Natural killer cell (primary cell): Measurements from ENCODE around the gene POMGNT2. TPM values are rescaled to one million over a fixed set of nuclear protein-coding genes. Genes with fewer than 3 reads are reported as not detected.

Source experiments
- ATAC-seq, 3 donors: fragments of 150-1000 bp in 2 of 3; fragments of 200-7000 bp in 1 of 3; cut with Tn5 transposase; 1 replicate in 1 of 3; 2 replicates in 2 of 3; pipeline ENCODE4 v1.10.0; 2021; ENCODE audit warnings: mild to moderate bottlenecking in 2 of 3, moderate library complexity in 2 of 3
- DNase-seq, 2 donors: peaks; one replicate each; pipeline versions ENCODE4 v3.0.0 to v3.0.0-alpha.2; 2013 to 2021; ENCODE audit warnings: mixed read lengths in 1 of 2
- H3K27ac ChIP-seq: one replicate; pipeline ENCODE4 v1.5.1; 2013; ENCODE audit warnings: mild to moderate bottlenecking, low read length
- H3K27me3 ChIP-seq: one replicate; pipeline ENCODE4 v1.6.1; 2013; ENCODE audit warnings: low read length; ENCODE audit not compliant: control insufficient read depth, insufficient read depth
- H3K36me3 ChIP-seq: one replicate; pipeline ENCODE4 v1.6.1; 2013; ENCODE audit warnings: low read length; ENCODE audit not compliant: control insufficient read depth, insufficient read depth
- H3K4me1 ChIP-seq: one replicate; pipeline ENCODE4 v1.6.1; 2013; ENCODE audit warnings: low read length; ENCODE audit not compliant: control insufficient read depth, insufficient read depth
- H3K4me3 ChIP-seq: one replicate; pipeline ENCODE4 v1.5.1; 2013; ENCODE audit warnings: low read length
- H3K9me3 ChIP-seq: one replicate; pipeline ENCODE4 v1.6.1; 2013; ENCODE audit warnings: low read length; ENCODE audit not compliant: control insufficient read depth, insufficient read depth
- H3K27ac Mint-ChIP-seq, 2 donors: one replicate each; pipeline ENCODE4 v1.8.0; 2022; ENCODE audit warnings: mild to moderate bottlenecking in 2 of 2, mixed read lengths in 2 of 2, moderate library complexity in 1 of 2
- H3K27me3 Mint-ChIP-seq, 2 donors: one replicate each; pipeline ENCODE4 v1.8.0; 2022; ENCODE audit warnings: low read depth in 2 of 2, mixed read lengths in 2 of 2
- H3K36me3 Mint-ChIP-seq: one replicate; pipeline ENCODE4 v1.8.0; 2022; ENCODE audit warnings: mixed read lengths
- H3K4me1 Mint-ChIP-seq, 2 donors: one replicate each; pipeline ENCODE4 v1.8.0; 2022; ENCODE audit warnings: mixed read lengths in 2 of 2
- H3K4me3 Mint-ChIP-seq: one replicate; pipeline ENCODE4 v1.8.0; 2022; ENCODE audit warnings: mild to moderate bottlenecking, moderate library complexity, mixed read lengths
- H3K9me3 Mint-ChIP-seq, 2 donors: one replicate each; pipeline ENCODE4 v1.8.0; 2022; ENCODE audit warnings: mixed read lengths in 2 of 2
- CTCF ChIP-seq: fragments of 200-600 bp; IDR thresholded peaks from one replicate; pipeline ENCODE4 v1.8.0; 2022; ENCODE audit warnings: antibody characterized with exemption
- WGBS: methylation state at CpG from one replicate; pipeline ENCODE4 v1.1.7; 2013; ENCODE audit warnings: missing lambda C conversion rate; ENCODE audit not compliant: insufficient coverage; 5-methylcytosine and 5-hydroxymethylcytosine counted together
- intact Hi-C: fragments of 100-400 bp; cut with micrococcal nuclease; formaldehyde crosslinking; loops from one replicate; pipeline ENCODE4 v1.14.2; 2022
- total RNA-seq, 4 donors: library from RNA; stranded (reverse); fragments of 120-200 nt in 1 of 4; gene quantifications; one replicate each; pipeline versions ENCODE4 v1.2.3 to v1.2.4, GENCODE V29; 2013 to 2022

POMGNT2 gene
- total RNA-seq, 3 donors from 2014 or later (not counting 1 experiment from before 2014, with no cell fraction given): 4.3 to 7.4 (median 6.6) TPM

GRCh38 chr3:43132193-43132592 lies 26.3 kb upstream of the POMGNT2 start:
- Histone ChIP-seq H3K27ac (no peak overlapping the region), H3K36me3 (no peaks in the 10 kb centered on the region), H3K4me1 (no peaks in the 10 kb centered on the region), H3K9me3 (no peaks in the 10 kb centered on the region), H3K27me3 (no peaks in the 10 kb centered on the region), H3K4me3 (no peak overlapping the region)
- no peak for ATAC-seq
- peaks cover 2 to 7% of the 10 kb centered on the region in 2 donors for H3K9me3 Mint-ChIP-seq
- peaks cover 0 to 9% of the 10 kb centered on the region in 2 donors for H3K27me3 Mint-ChIP-seq
- DNase-seq: no peak
- H3K4me3 Mint-ChIP-seq: no peak overlapping the region
- H3K4me1 Mint-ChIP-seq: no peaks in the 10 kb centered on the region
- no peak overlapping the region for H3K27ac Mint-ChIP-seq
- intact Hi-C loops: no loop called here
- 94% methylated on average over 2 of the region's 3 CpGs for WGBS
- TF ChIP-seq CTCF: no peak
- no peaks in the 10 kb centered on the region for H3K36me3 Mint-ChIP-seq

- H3K27me3 Mint-ChIP-seq: peaks cover 17 to 18% of the 10 kb centered on the region in 2 donors
- Histone ChIP-seq H3K27me3 (no peaks in the 10 kb centered on the region), H3K4me3 (no peak overlapping the region), H3K4me1 (no peaks in the 10 kb centered on the region), H3K9me3 (no peaks in the 10 kb centered on the region), H3K36me3 (no peaks in the 10 kb centered on the region), H3K27ac (no peak overlapping the region)
- peaks cover 8% of the 10 kb centered on the region for H3K36me3 Mint-ChIP-seq
- H3K9me3 Mint-ChIP-seq: peaks cover 2 to 5% of the 10 kb centered on the region in 2 donors
- TF ChIP-seq CTCF: no peak
- H3K27ac Mint-ChIP-seq: no peak overlapping the region
- intact Hi-C loops: no loop called here
- no peak for DNase-seq
- no peak overlapping the region for H3K4me3 Mint-ChIP-seq
- ATAC-seq: no peak
- no peaks in the 10 kb centered on the region for H3K4me1 Mint-ChIP-seq
Measured at GRCh38 chr3:43128464-43128863, 22.6 kb upstream of the POMGNT2 start.

GRCh38 chr3:43126536-43126935 lies 20.7 kb upstream of the POMGNT2 start:
- Mint-ChIP-seq H3K4me1 (no peaks in the 10 kb centered on the region), H3K27me3 (peaks cover 14 to 29% of the 10 kb centered on the region in 2 donors), H3K9me3 (peaks cover 2 to 5% of the 10 kb centered on the region in 2 donors), H3K4me3 (no peak overlapping the region), H3K27ac (no peak overlapping the region), H3K36me3 (peaks cover 11% of the 10 kb centered on the region)
- H3K36me3 ChIP-seq: no peaks in the 10 kb centered on the region
- no peak overlapping the region for H3K27ac ChIP-seq
- WGBS: 100% methylated on average over 2 of the region's 3 CpGs
- intact Hi-C loops: no loop called here
- ATAC-seq (no peak), DNase-seq (no peak)
- TF ChIP-seq CTCF: no peak
- H3K27me3 ChIP-seq: no peaks in the 10 kb centered on the region
- no peak overlapping the region for H3K4me3 ChIP-seq
- H3K9me3 ChIP-seq: no peaks in the 10 kb centered on the region
- H3K4me1 ChIP-seq: no peaks in the 10 kb centered on the region

- no peaks in the 10 kb centered on the region for H3K9me3 ChIP-seq
- intact Hi-C loops: no loop called here
Measured at GRCh38 chr3:43123895-43124294, 18.0 kb upstream of the POMGNT2 start.

More at GRCh38 chr3:43123895-43124294, 18.0 kb upstream of the POMGNT2 start:
- ATAC-seq: no peak
- H3K36me3 Mint-ChIP-seq: peaks cover 11% of the 10 kb centered on the region
- H3K9me3 Mint-ChIP-seq: peaks cover 2 to 5% of the 10 kb centered on the region in 2 donors
- H3K27ac ChIP-seq: no peak overlapping the region
- no peak for TF ChIP-seq CTCF
- H3K4me1 Mint-ChIP-seq: no peaks in the 10 kb centered on the region
- DNase-seq: no peak
- H3K4me3 Mint-ChIP-seq: no peak overlapping the region
- no peak overlapping the region for H3K27ac Mint-ChIP-seq
- H3K4me1 ChIP-seq: no peaks in the 10 kb centered on the region
- no peaks in the 10 kb centered on the region for H3K27me3 ChIP-seq
- peaks cover 9 to 29% of the 10 kb centered on the region in 2 donors for H3K27me3 Mint-ChIP-seq
- H3K4me3 ChIP-seq: no peak overlapping the region
- H3K36me3 ChIP-seq: no peaks in the 10 kb centered on the region
